Measurements from ENCODE around the gene PCIF1. TPM values are rescaled to one million over a fixed set of nuclear protein-coding genes. Genes with fewer than 3 reads are reported as not detected.

The PCIF1 gene
- total RNA-seq, 1 experiment from 2014 or later: 26.8 TPM

- Histone ChIP-seq H3K27me3 (ENCODE audit: insufficient read depth, low read length) (no peaks in the 10 kb centered on the region), H2BK5ac (ENCODE audit: insufficient read length, low read length) (no peak overlapping the region), H2BK120ac (ENCODE audit: low read depth, low read length, poor library complexity, severe bottlenecking) (no peak overlapping the region), H2AK5ac (ENCODE audit: insufficient read length, low read length) (no peak overlapping the region), H4K20me1 (ENCODE audit: control insufficient read depth, insufficient read depth, insufficient read length) (no peaks in the 10 kb centered on the region), H4K5ac (ENCODE audit: insufficient read length, low read depth, low read length) (no peak overlapping the region), H2AFZ (ENCODE audit: low read length) (no peak overlapping the region), H3K14ac (ENCODE audit: insufficient read depth, low read length) (no peak overlapping the region), H2BK15ac (ENCODE audit: low read depth, low read length) (no peak overlapping the region), H4K91ac (ENCODE audit: insufficient read length, low read depth, low read length) (no peak overlapping the region), H3K56ac (ENCODE audit: insufficient read length, low read depth, low read length) (no peak overlapping the region), H3K23ac (ENCODE audit: insufficient read length, low read depth, low read length) (no peak overlapping the region), H2BK20ac (ENCODE audit: low read depth, low read length, poor library complexity, severe bottlenecking) (no peak overlapping the region), H3K79me2 (ENCODE audit: insufficient read depth, low read length) (no peaks in the 10 kb centered on the region), H3K9ac (ENCODE audit: extremely low read depth, insufficient read length, low read length) (no peak overlapping the region), H3K9me3 (ENCODE audit: control insufficient read depth, low read depth, low read length) (no peaks in the 10 kb centered on the region), H3K18ac (ENCODE audit: insufficient read length, low read depth, low read length) (no peak overlapping the region), H3K79me1 (ENCODE audit: insufficient read depth, low read depth, low read length, poor library complexity, severe bottlenecking) (no peaks in the 10 kb centered on the region), H4K8ac (replicated peaks; ENCODE audit: insufficient read length, low read depth, low read length) (no peak overlapping the region), H2BK12ac (ENCODE audit: insufficient read length, low read depth, low read length) (no peak overlapping the region), H3K4me2 (ENCODE audit: insufficient read depth, insufficient read length, low read length) (no peak overlapping the region), H3T11ph (ENCODE audit: low read length) (no peak overlapping the region), H3K27ac (ENCODE audit: insufficient read length, low read depth, low read length) (no peak overlapping the region), H3K4me1 (ENCODE audit: insufficient read depth, low read length) (no peaks in the 10 kb centered on the region), H3K4ac (ENCODE audit: low read depth, low read length) (no peak overlapping the region), H3K23me2 (ENCODE audit: insufficient read length, low read depth, low read length, poor library complexity, severe bottlenecking) (peaks cover 12% of the 10 kb centered on the region)
- H3K36me3 Mint-ChIP-seq (ENCODE audit: insufficient read depth in 1 of 3, low read depth in 3 of 3): peaks cover 19 to 35% (median 24%) of the 10 kb centered on the region in 3 experiments
- no peak for TF ChIP-seq CTCF (conservative IDR thresholded peaks at IDR 0.05)
- H3K4me1 Mint-ChIP-seq: peaks cover 0 to 12% of the 10 kb centered on the region in 2 experiments; a peak in 3 of 4 replicates
- no peaks in the 10 kb centered on the region; a peak in 1 of 5 replicates for H3K9me3 Mint-ChIP-seq
- WGBS (ENCODE audit: extremely low coverage, insufficient read length, low lambda C conversion rate): no CpG with 5 or more reads among the region's 19 CpGs
- DNase-seq: no peak
- peak overlapping the region in 1 of 3 experiments; percentile 16; a peak in 1 of 7 replicates for H3K27ac Mint-ChIP-seq
- H3K4me3 Mint-ChIP-seq: no peak overlapping the region
- no peaks in the 10 kb centered on the region for H3K27me3 Mint-ChIP-seq (ENCODE audit: low read depth)
Observed at GRCh38 chr20:45886590-45887345, 47.7 kb upstream of the PCIF1 start.
